ENCODE data around the gene NLGN4Y.

NLGN4Y gene

GRCh38 chrY:14822201-14822600, 297.9 kb downstream of the NLGN4Y start:
- no peak overlapping the region for H3K4me3 ChIP-seq (ENCODE audit: low read depth, low read length)
- in situ Hi-C loops (cut with HindIII; ENCODE audit: low sequenced_read_pairs), result no loop called here
- no peak for DNase-seq (ENCODE audit: low read depth, low spot score)
- no peak for TF ChIP-seq CTCF (IDR thresholded peaks at IDR 0.05; ENCODE audit: low read depth, low read length)

- DNase-seq (ENCODE audit: low read depth, low spot score), result no peak
- TF ChIP-seq CTCF (IDR thresholded peaks at IDR 0.05; ENCODE audit: low read depth, low read length), result no peak
- in situ Hi-C loops (cut with HindIII; ENCODE audit: low sequenced_read_pairs), result no loop called here
- no peak overlapping the region for H3K4me3 ChIP-seq (ENCODE audit: low read depth, low read length)
Observed at GRCh38 chrY:14822906-14823305, 298.6 kb downstream of the NLGN4Y start.

GRCh38 chrY:14824583-14824982, 300.3 kb downstream of the NLGN4Y start:
- no peak overlapping the region for H3K4me3 ChIP-seq (ENCODE audit: low read depth, low read length)
- no peak for TF ChIP-seq CTCF (IDR thresholded peaks at IDR 0.05; ENCODE audit: low read depth, low read length)
- in situ Hi-C loops (cut with HindIII; ENCODE audit: low sequenced_read_pairs), result no loop called here
- DNase-seq (ENCODE audit: low read depth, low spot score), result no peak

GRCh38 chrY:14825728-14826127, 301.4 kb downstream of the NLGN4Y start:
- no peak overlapping the region for H3K4me3 ChIP-seq (ENCODE audit: low read depth, low read length)
- in situ Hi-C loops (cut with HindIII; ENCODE audit: low sequenced_read_pairs), result no loop called here
- TF ChIP-seq CTCF (IDR thresholded peaks at IDR 0.05; ENCODE audit: low read depth, low read length), result no peak
- DNase-seq (ENCODE audit: low read depth, low spot score), result no peak

- no peak for DNase-seq (ENCODE audit: low read depth, low spot score)
- no peak overlapping the region for H3K4me3 ChIP-seq (ENCODE audit: low read depth, low read length)
- in situ Hi-C loops (cut with HindIII; ENCODE audit: low sequenced_read_pairs), result no loop called here
- no peak for TF ChIP-seq CTCF (IDR thresholded peaks at IDR 0.05; ENCODE audit: low read depth, low read length)
Observed at GRCh38 chrY:14828531-14828930, 304.2 kb downstream of the NLGN4Y start.

GRCh38 chrY:14829366-14829885, 305.1 kb downstream of the NLGN4Y start:
- TF ChIP-seq CTCF (IDR thresholded peaks at IDR 0.05; ENCODE audit: low read depth, low read length), result no peak
- no peak for DNase-seq (ENCODE audit: low read depth, low spot score)
- in situ Hi-C loops (cut with HindIII; ENCODE audit: low sequenced_read_pairs), result no loop called here
- no peak overlapping the region for H3K4me3 ChIP-seq (ENCODE audit: low read depth, low read length)

All from astrocyte of the spinal cord (primary cell).